Endothelial cell (in vitro differentiated cells): ENCODE data around the gene SPTBN2. TPM values are rescaled to one million over a fixed set of nuclear protein-coding genes. Genes with fewer than 3 reads are reported as not detected.
A peak's percentile ranks its signal among the peaks of the same experiment; 100 is the strongest.

Experiments
- DNase-seq: peaks from one replicate; pipeline ENCODE4 v3.0.0; 2021; ENCODE audit warnings: low spot score
- H3K27ac Mint-ChIP-seq: one replicate; pipeline ENCODE4 v1.8.0; 2021; ENCODE audit warnings: mixed read lengths, inconsistent platforms; ENCODE audit not compliant: unreplicated experiment
- H3K27me3 Mint-ChIP-seq: one replicate; pipeline ENCODE4 v1.8.0; 2021; ENCODE audit warnings: mild to moderate bottlenecking, moderate library complexity, mixed read lengths, inconsistent platforms; ENCODE audit not compliant: unreplicated experiment
- H3K36me3 Mint-ChIP-seq: one replicate; pipeline ENCODE4 v1.8.0; 2021; ENCODE audit warnings: mild to moderate bottlenecking, low read depth, mixed read lengths, inconsistent platforms; ENCODE audit not compliant: unreplicated experiment
- H3K4me1 Mint-ChIP-seq: one replicate; pipeline ENCODE4 v1.8.0; 2021; ENCODE audit warnings: mild to moderate bottlenecking, mixed read lengths, inconsistent platforms; ENCODE audit not compliant: unreplicated experiment
- H3K4me3 Mint-ChIP-seq: one replicate; pipeline ENCODE4 v1.8.0; 2021; ENCODE audit warnings: mild to moderate bottlenecking, mixed read lengths, inconsistent platforms; ENCODE audit not compliant: unreplicated experiment
- H3K9me3 Mint-ChIP-seq: one replicate; pipeline ENCODE4 v1.8.0; 2021; ENCODE audit warnings: mixed read lengths, inconsistent platforms; ENCODE audit not compliant: unreplicated experiment
- CTCF ChIP-seq: fragments of 200-600 bp; sonication (generic); IDR thresholded peaks from one replicate; pipeline ENCODE4 v1.5.0; 2021; ENCODE audit warnings: antibody characterized with exemption; ENCODE audit not compliant: unreplicated experiment
- total RNA-seq: library from RNA; stranded (reverse); fragmentation: NEBNext Ultra II Directional; extraction: Animal tissue kit (Norgen Biotek cat#: 25700); gene quantifications from one replicate; pipeline ENCODE4 v1.2.1, GENCODE V29; 2021; ENCODE audit not compliant: unreplicated experiment

The SPTBN2 gene
- total RNA-seq, 1 donor from 2014 or later, result 17.1 TPM

- H3K27ac Mint-ChIP-seq, result no peak overlapping the region
- peaks cover 9% of the 10 kb centered on the region for H3K27me3 Mint-ChIP-seq
- no peak overlapping the region for H3K4me3 Mint-ChIP-seq
- DNase-seq, result no peak
- no peaks in the 10 kb centered on the region for H3K9me3 Mint-ChIP-seq
- peaks cover 19% of the 10 kb centered on the region for H3K36me3 Mint-ChIP-seq
- peaks cover 10% of the 10 kb centered on the region for H3K4me1 Mint-ChIP-seq
- no peak for TF ChIP-seq CTCF
These were observed 65.2 kb downstream of the SPTBN2 start for GRCh38 chr11:66663741-66664296.

GRCh38 chr11:66659763-66660162 is 69.3 kb downstream of the SPTBN2 start:
- TF ChIP-seq CTCF, result no peak
- Mint-ChIP-seq H3K4me1 (peaks cover 10% of the 10 kb centered on the region), H3K9me3 (no peaks in the 10 kb centered on the region)

GRCh38 chr11:66653123-66653522 is 75.9 kb downstream of the SPTBN2 start:
- no peak overlapping the region for H3K4me3 Mint-ChIP-seq
- peaks cover 3% of the 10 kb centered on the region for H3K4me1 Mint-ChIP-seq
- H3K9me3 Mint-ChIP-seq, result no peaks in the 10 kb centered on the region
- no peak for TF ChIP-seq CTCF
- peaks cover 16% of the 10 kb centered on the region for H3K36me3 Mint-ChIP-seq
- no peak for DNase-seq
- H3K27ac Mint-ChIP-seq, result no peak overlapping the region
- H3K27me3 Mint-ChIP-seq, result no peaks in the 10 kb centered on the region

More at GRCh38 chr11:66659763-66660162, 69.3 kb downstream of the SPTBN2 start:
- no peak for DNase-seq
- peaks cover 14% of the 10 kb centered on the region for H3K36me3 Mint-ChIP-seq
- peak overlapping the region; percentile 34 for H3K27ac Mint-ChIP-seq
- peaks cover 6% of the 10 kb centered on the region for H3K27me3 Mint-ChIP-seq
- H3K4me3 Mint-ChIP-seq, result peak overlapping the region; percentile 21

- Mint-ChIP-seq H3K36me3 (peaks cover 18% of the 10 kb centered on the region), H3K9me3 (no peaks in the 10 kb centered on the region), H3K27me3 (no peaks in the 10 kb centered on the region), H3K4me3 (no peak overlapping the region), H3K27ac (no peak overlapping the region), H3K4me1 (peaks cover 3% of the 10 kb centered on the region)
- TF ChIP-seq CTCF, result no peak
- no peak for DNase-seq
These were observed 76.4 kb downstream of the SPTBN2 start for GRCh38 chr11:66652651-66653050.

- peaks cover 7% of the 10 kb centered on the region for H3K4me1 Mint-ChIP-seq
- no peaks in the 10 kb centered on the region for H3K27me3 Mint-ChIP-seq
- DNase-seq, result no peak
- no peak overlapping the region for H3K27ac Mint-ChIP-seq
- no peaks in the 10 kb centered on the region for H3K9me3 Mint-ChIP-seq
- no peak overlapping the region for H3K4me3 Mint-ChIP-seq
- TF ChIP-seq CTCF, result no peak
- H3K36me3 Mint-ChIP-seq, result peaks cover 30% of the 10 kb centered on the region
These were observed 78.0 kb downstream of the SPTBN2 start for GRCh38 chr11:66651016-66651415.
